HG02642 (cell line): ENCODE data around the gene CALHM2.
"Not testable (repeated sequence)": the region's sequence is repeated elsewhere in the genome, so short reads cannot be mapped to it uniquely, and the experiment has no call there.

Experiments used
- ATAC-seq: cut with Tn5 transposase; IDR thresholded peaks from one replicate; pipeline ENCODE4 v1.9.1; 2021; ENCODE audit warnings: mild to moderate bottlenecking; ENCODE audit not compliant: unreplicated experiment, poor library complexity

CALHM2 gene

GRCh38 chr10:103423748-103424147 lies 28.4 kb downstream of the CALHM2 start:
- ATAC-seq: no peak

- ATAC-seq: no peak
Measured at GRCh38 chr10:103419101-103419500, 33.1 kb downstream of the CALHM2 start.

GRCh38 chr10:103417601-103418000 lies 34.6 kb downstream of the CALHM2 start:
- no peak for ATAC-seq

GRCh38 chr10:103417148-103417469 lies 35.1 kb downstream of the CALHM2 start:
- not testable (repeated sequence) for ATAC-seq

- ATAC-seq: no peak
Measured at GRCh38 chr10:103416436-103417147, 35.6 kb downstream of the CALHM2 start.

- ATAC-seq: no peak
Measured at GRCh38 chr10:103415581-103415980, 36.6 kb downstream of the CALHM2 start.

GRCh38 chr10:103413564-103413963 lies 38.6 kb downstream of the CALHM2 start:
- no peak for ATAC-seq

GRCh38 chr10:103397191-103397825 lies 54.9 kb downstream of the CALHM2 start:
- no peak for ATAC-seq

GRCh38 chr10:103396789-103397087 lies 55.4 kb downstream of the CALHM2 start:
- no peak for ATAC-seq
